Right renal pelvis (tissue), 4 donors: ENCODE data around the gene NFASC. TPM values are rescaled to one million over a fixed set of nuclear protein-coding genes. Genes with fewer than 3 reads are reported as not detected.

Experiments
- DNase-seq, 4 donors: peaks; one replicate each; pipeline ENCODE4 v3.0.0-alpha.2; 2013; ENCODE audit warnings: low read depth in 4 of 4, low spot score in 3 of 4, missing footprints in 1 of 4
- polyA plus RNA-seq, 4 donors: library from polyadenylated mRNA; unstranded; fragments of 120-200 nt; gene quantifications; one replicate each; pipeline ENCODE4 v1.2.1, GENCODE V29; 2013; ENCODE audit not compliant: insufficient read length in 4 of 4

NFASC gene
- polyA plus RNA-seq, 4 donors = 13.0 to 34.1 (median 15.3) TPM

- DNase-seq = no peak
Measured at GRCh38 chr1:204885288-204885711, 14.6 kb downstream of the NFASC start.

- DNase-seq = no peak
Measured at GRCh38 chr1:204885790-204886189, 15.1 kb downstream of the NFASC start.

- no peak for DNase-seq
Measured at GRCh38 chr1:204887846-204888245, 17.2 kb downstream of the NFASC start.

- no peak for DNase-seq
Measured at GRCh38 chr1:204888294-204888693, 17.6 kb downstream of the NFASC start.

- no peak for DNase-seq
Measured at GRCh38 chr1:204889681-204890383, 19.2 kb downstream of the NFASC start.

GRCh38 chr1:204891860-204892259, 21.2 kb downstream of the NFASC start:
- DNase-seq = no peak

GRCh38 chr1:204894031-204894430, 23.4 kb downstream of the NFASC start:
- DNase-seq = no peak

- no peak for DNase-seq
Measured at GRCh38 chr1:204894606-204895005, 23.9 kb downstream of the NFASC start.

- no peak for DNase-seq
Measured at GRCh38 chr1:204896023-204896422, 25.4 kb downstream of the NFASC start.

- no peak for DNase-seq
Measured at GRCh38 chr1:204896787-204897469, 26.3 kb downstream of the NFASC start.

GRCh38 chr1:204900721-204901120, 30.1 kb downstream of the NFASC start:
- no peak for DNase-seq

GRCh38 chr1:204902671-204903070, 32.0 kb downstream of the NFASC start:
- no peak for DNase-seq

- DNase-seq = no peak
Measured at GRCh38 chr1:204904228-204904810, 33.7 kb downstream of the NFASC start.

GRCh38 chr1:204909109-204909508, 38.4 kb downstream of the NFASC start:
- no peak for DNase-seq

- no peak for DNase-seq
Measured at GRCh38 chr1:204915861-204916495, 45.3 kb downstream of the NFASC start.

GRCh38 chr1:204917802-204918201, 47.1 kb downstream of the NFASC start:
- DNase-seq = no peak

GRCh38 chr1:204920511-204920910, 49.8 kb downstream of the NFASC start:
- DNase-seq = no peak

- no peak for DNase-seq
Measured at GRCh38 chr1:204920967-204921366, 50.3 kb downstream of the NFASC start.

GRCh38 chr1:204921855-204922516, 51.3 kb downstream of the NFASC start:
- DNase-seq = no peak

- DNase-seq = no peak
Measured at GRCh38 chr1:204923201-204923600, 52.5 kb downstream of the NFASC start.

GRCh38 chr1:204923626-204924012, 53.0 kb downstream of the NFASC start:
- no peak for DNase-seq
